ENCODE measurements around the gene ZNF12.
"Not testable (repeated sequence)": the region's sequence is repeated elsewhere in the genome, so short reads cannot be mapped to it uniquely, and the experiment has no call there.

DNA sequence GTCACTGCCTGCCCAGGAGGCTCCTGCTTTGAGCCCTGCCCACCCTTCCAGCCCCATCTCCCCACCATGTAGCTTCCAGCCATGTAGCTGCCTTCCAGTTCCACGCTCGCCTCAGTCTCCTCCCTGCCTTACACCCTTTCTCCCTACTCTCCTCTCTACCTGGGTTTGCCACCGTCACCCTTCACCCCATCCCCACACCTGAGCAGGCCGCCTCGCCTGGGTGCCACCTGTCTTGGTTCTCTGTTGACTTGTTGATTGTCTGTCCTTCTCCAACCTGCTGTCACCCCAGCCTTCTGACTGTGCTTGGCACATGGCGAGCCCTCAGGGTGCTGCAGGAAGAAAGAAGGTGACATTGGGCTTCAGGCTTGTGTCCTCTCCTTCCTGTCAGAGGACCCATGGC is 43.4 kb upstream of the ZNF12 start:
- TF ChIP-seq, protein P1, sequence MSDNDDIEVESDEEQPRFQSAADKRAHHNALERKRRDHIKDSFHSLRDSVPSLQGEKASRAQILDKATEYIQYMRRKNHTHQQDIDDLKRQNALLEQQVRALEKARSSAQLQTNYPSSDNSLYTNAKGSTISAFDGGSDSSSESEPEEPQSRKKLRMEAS (IDR thresholded peaks at IDR 0.05), result not testable (repeated sequence)
- TF ChIP-seq, protein P2, sequence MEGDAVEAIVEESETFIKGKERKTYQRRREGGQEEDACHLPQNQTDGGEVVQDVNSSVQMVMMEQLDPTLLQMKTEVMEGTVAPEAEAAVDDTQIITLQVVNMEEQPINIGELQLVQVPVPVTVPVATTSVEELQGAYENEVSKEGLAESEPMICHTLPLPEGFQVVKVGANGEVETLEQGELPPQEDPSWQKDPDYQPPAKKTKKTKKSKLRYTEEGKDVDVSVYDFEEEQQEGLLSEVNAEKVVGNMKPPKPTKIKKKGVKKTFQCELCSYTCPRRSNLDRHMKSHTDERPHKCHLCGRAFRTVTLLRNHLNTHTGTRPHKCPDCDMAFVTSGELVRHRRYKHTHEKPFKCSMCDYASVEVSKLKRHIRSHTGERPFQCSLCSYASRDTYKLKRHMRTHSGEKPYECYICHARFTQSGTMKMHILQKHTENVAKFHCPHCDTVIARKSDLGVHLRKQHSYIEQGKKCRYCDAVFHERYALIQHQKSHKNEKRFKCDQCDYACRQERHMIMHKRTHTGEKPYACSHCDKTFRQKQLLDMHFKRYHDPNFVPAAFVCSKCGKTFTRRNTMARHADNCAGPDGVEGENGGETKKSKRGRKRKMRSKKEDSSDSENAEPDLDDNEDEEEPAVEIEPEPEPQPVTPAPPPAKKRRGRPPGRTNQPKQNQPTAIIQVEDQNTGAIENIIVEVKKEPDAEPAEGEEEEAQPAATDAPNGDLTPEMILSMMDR (IDR thresholded peaks at IDR 0.05; ENCODE audit: low read depth, low read length, missing input control), result not testable (repeated sequence)
- not testable (repeated sequence) for TF ChIP-seq RAD21 (IDR thresholded peaks at IDR 0.05); TAF1 (conservative IDR thresholded peaks at IDR 0.05); HNF4G (IDR thresholded peaks at IDR 0.05); GABPA (IDR thresholded peaks at IDR 0.05 in 1 of 2, conservative IDR thresholded peaks at IDR 0.05 in 1 of 2); SP1 (IDR thresholded peaks at IDR 0.05); NR2F2 (IDR thresholded peaks at IDR 0.05); EGR1 (IDR thresholded peaks at IDR 0.05; ENCODE audit: low read depth in 2 of 2); FOXA1 (IDR thresholded peaks at IDR 0.05)
- TF ChIP-seq, protein P3, sequence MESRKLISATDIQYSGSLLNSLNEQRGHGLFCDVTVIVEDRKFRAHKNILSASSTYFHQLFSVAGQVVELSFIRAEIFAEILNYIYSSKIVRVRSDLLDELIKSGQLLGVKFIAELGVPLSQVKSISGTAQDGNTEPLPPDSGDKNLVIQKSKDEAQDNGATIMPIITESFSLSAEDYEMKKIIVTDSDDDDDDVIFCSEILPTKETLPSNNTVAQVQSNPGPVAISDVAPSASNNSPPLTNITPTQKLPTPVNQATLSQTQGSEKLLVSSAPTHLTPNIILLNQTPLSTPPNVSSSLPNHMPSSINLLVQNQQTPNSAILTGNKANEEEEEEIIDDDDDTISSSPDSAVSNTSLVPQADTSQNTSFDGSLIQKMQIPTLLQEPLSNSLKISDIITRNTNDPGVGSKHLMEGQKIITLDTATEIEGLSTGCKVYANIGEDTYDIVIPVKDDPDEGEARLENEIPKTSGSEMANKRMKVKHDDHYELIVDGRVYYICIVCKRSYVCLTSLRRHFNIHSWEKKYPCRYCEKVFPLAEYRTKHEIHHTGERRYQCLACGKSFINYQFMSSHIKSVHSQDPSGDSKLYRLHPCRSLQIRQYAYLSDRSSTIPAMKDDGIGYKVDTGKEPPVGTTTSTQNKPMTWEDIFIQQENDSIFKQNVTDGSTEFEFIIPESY (IDR thresholded peaks at IDR 0.05), result not testable (repeated sequence)
- TF ChIP-seq, protein P4, sequence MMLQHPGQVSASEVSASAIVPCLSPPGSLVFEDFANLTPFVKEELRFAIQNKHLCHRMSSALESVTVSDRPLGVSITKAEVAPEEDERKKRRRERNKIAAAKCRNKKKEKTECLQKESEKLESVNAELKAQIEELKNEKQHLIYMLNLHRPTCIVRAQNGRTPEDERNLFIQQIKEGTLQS (IDR thresholded peaks at IDR 0.05), result not testable (repeated sequence)

All from liver (tissue), 3 donors.